Mesenchymal stem cell (in vitro differentiated cells and primary cell): ENCODE data around the gene AHCYL2.
A peak's percentile ranks its signal among the peaks of the same experiment; 100 is the strongest.

Experiments
- DNase-seq: peaks from one replicate; pipeline ENCODE4 v3.0.0-alpha.2; 2013
- H2AFZ ChIP-seq: one replicate; pipeline ENCODE4 v1.6.1; 2013; ENCODE audit warnings: low read depth, mild to moderate bottlenecking, control low read depth, inconsistent platforms, low read length, moderate library complexity
- H2AK5ac ChIP-seq: 2 replicates; pipeline ENCODE4 v1.6.1; 2013; ENCODE audit warnings: low read length, moderate library complexity, mild to moderate bottlenecking, inconsistent platforms; ENCODE audit not compliant: severe bottlenecking
- H2BK120ac ChIP-seq: one replicate; pipeline ENCODE4 v1.6.1; 2013; ENCODE audit warnings: low read depth, mild to moderate bottlenecking, inconsistent platforms, low read length, moderate library complexity
- H2BK12ac ChIP-seq, 2 experiments: one replicate each; pipeline ENCODE4 v1.6.1; 2013; ENCODE audit warnings: inconsistent platforms in 2 of 2, low read length in 2 of 2, mild to moderate bottlenecking in 2 of 2, moderate library complexity in 2 of 2, control low read depth in 1 of 2
- H2BK15ac ChIP-seq: one replicate; pipeline ENCODE4 v1.6.1; 2013; ENCODE audit warnings: mild to moderate bottlenecking, low read depth, inconsistent platforms; ENCODE audit not compliant: poor library complexity, severe bottlenecking
- H2BK5ac ChIP-seq: 2 replicates; pipeline ENCODE4 v1.6.1; 2013; ENCODE audit warnings: low read depth, mild to moderate bottlenecking, low read length, control low read depth, inconsistent platforms; ENCODE audit not compliant: poor library complexity, severe bottlenecking
- H3K14ac ChIP-seq, 2 experiments: one replicate each; pipeline ENCODE4 v1.6.1; 2013; ENCODE audit warnings: inconsistent platforms in 2 of 2, low read length in 2 of 2, control low read depth in 1 of 2, mild to moderate bottlenecking in 1 of 2, moderate library complexity in 1 of 2
- H3K18ac ChIP-seq, 2 experiments: one replicate each; pipeline ENCODE4 v1.6.1; 2013; ENCODE audit warnings: inconsistent platforms in 2 of 2, low read length in 2 of 2, control low read depth in 1 of 2, low read depth in 1 of 2, mild to moderate bottlenecking in 1 of 2
- H3K23ac ChIP-seq, 2 experiments: one replicate each; pipeline ENCODE4 v1.6.1; 2013; ENCODE audit warnings: inconsistent platforms in 2 of 2, low read length in 2 of 2, mild to moderate bottlenecking in 2 of 2, moderate library complexity in 2 of 2, control low read depth in 1 of 2
- H3K27ac ChIP-seq: 2 replicates; pipeline ENCODE4 v1.5.1; 2013; ENCODE audit warnings: mild to moderate bottlenecking, moderate library complexity, low read length, control low read depth, inconsistent platforms; ENCODE audit not compliant: poor library complexity, severe bottlenecking
- H3K27me3 ChIP-seq, 2 experiments: 2 replicates each; pipeline versions ENCODE4 v1.6.1 to v1.7.0; 2013; ENCODE audit warnings: low read length in 2 of 2, mild to moderate bottlenecking in 2 of 2, moderate library complexity in 2 of 2, control low read depth in 1 of 2, inconsistent platforms in 1 of 2; ENCODE audit not compliant: control insufficient read depth in 1 of 2, insufficient read depth in 1 of 2
- H3K36me3 ChIP-seq, 2 experiments: 2 replicates each; pipeline versions ENCODE4 v1.6.1 to v1.7.0; 2013; ENCODE audit warnings: low read length in 2 of 2, control low read depth in 1 of 2, inconsistent platforms in 1 of 2, low read depth in 1 of 2, mild to moderate bottlenecking in 1 of 2; ENCODE audit not compliant: insufficient read depth in 2 of 2, control insufficient read depth in 1 of 2
- H3K4ac ChIP-seq, 2 experiments: one replicate each; pipeline ENCODE4 v1.6.1; 2013; ENCODE audit warnings: inconsistent platforms in 2 of 2, low read length in 2 of 2, mild to moderate bottlenecking in 2 of 2, moderate library complexity in 2 of 2, control low read depth in 1 of 2, low read depth in 1 of 2
- H3K4me1 ChIP-seq: 2 replicates; pipeline ENCODE4 v1.6.1; 2013; ENCODE audit warnings: low read depth, low read length, control low read depth; ENCODE audit not compliant: control insufficient read depth, insufficient read depth
- H3K4me2 ChIP-seq: 2 replicates; pipeline ENCODE4 v1.6.1; 2013; ENCODE audit warnings: low read length, mild to moderate bottlenecking, inconsistent platforms; ENCODE audit not compliant: poor library complexity, severe bottlenecking
- H3K4me3 ChIP-seq, 2 experiments: 2 replicates each; pipeline versions ENCODE4 v1.5.1 to v1.7.0; 2013; ENCODE audit warnings: low read length in 2 of 2, mild to moderate bottlenecking in 2 of 2, control low read depth in 1 of 2, low read depth in 1 of 2; ENCODE audit not compliant: insufficient read depth in 1 of 2
- H3K79me1 ChIP-seq: replicated peaks from 2 replicates; pipeline ENCODE4 v1.6.1; 2013; ENCODE audit warnings: mild to moderate bottlenecking, control low read depth, low read length, inconsistent platforms; ENCODE audit not compliant: poor library complexity, severe bottlenecking
- H3K9ac ChIP-seq: 2 replicates; pipeline ENCODE4 v1.7.0; 2013; ENCODE audit warnings: mild to moderate bottlenecking, low read length, moderate library complexity
- H3K9me3 ChIP-seq: 2 replicates; pipeline ENCODE4 v1.7.0; 2013; ENCODE audit warnings: mild to moderate bottlenecking, low read length; ENCODE audit not compliant: control insufficient read depth
- H4K8ac ChIP-seq: one replicate; pipeline ENCODE4 v1.6.1; 2013; ENCODE audit warnings: inconsistent platforms, mild to moderate bottlenecking, low read length, moderate library complexity
- H4K91ac ChIP-seq: one replicate; pipeline ENCODE4 v1.6.1; 2013; ENCODE audit warnings: mild to moderate bottlenecking, low read length, inconsistent platforms
- WGBS: methylation state at CpG from one replicate; pipeline ENCODE4 v1.1.7; 2013; ENCODE audit warnings: mixed read lengths; 5-methylcytosine and 5-hydroxymethylcytosine counted together

The AHCYL2 gene

GRCh38 chr7:129394101-129394500 lies 169.3 kb downstream of the AHCYL2 start:
- Histone ChIP-seq H2BK15ac (no peak overlapping the region), H3K4me2 (no peak overlapping the region), H3K14ac (no peak overlapping the region), H3K27me3 (no peaks in the 10 kb centered on the region), H3K4me3 (no peak overlapping the region), H3K27ac (no peak overlapping the region), H3K9ac (no peak overlapping the region), H3K4ac (no peak overlapping the region), H4K8ac (no peak overlapping the region), H3K4me1 (no peaks in the 10 kb centered on the region), H3K23ac (no peak overlapping the region), H3K36me3 (peaks cover 0 to 7% of the 10 kb centered on the region in 2 experiments), H2BK12ac (no peak overlapping the region), H2AFZ (no peak overlapping the region), H3K18ac (no peak overlapping the region), H4K91ac (no peak overlapping the region), H2AK5ac (no peak overlapping the region), H2BK120ac (no peak overlapping the region), H2BK5ac (no peak overlapping the region), H3K9me3 (no peaks in the 10 kb centered on the region), H3K79me1 (no peaks in the 10 kb centered on the region)
- 100% methylated on average over 2 of the region's 4 CpGs for WGBS
- no peak for DNase-seq

- Histone ChIP-seq H3K4ac (no peak overlapping the region), H3K14ac (no peak overlapping the region), H3K4me3 (no peak overlapping the region), H2AFZ (no peak overlapping the region), H3K18ac (no peak overlapping the region), H2AK5ac (no peak overlapping the region), H3K36me3 (peaks cover 0 to 9% of the 10 kb centered on the region in 2 experiments), H2BK120ac (no peak overlapping the region), H3K9me3 (no peaks in the 10 kb centered on the region), H3K4me1 (no peaks in the 10 kb centered on the region), H3K9ac (no peak overlapping the region), H2BK15ac (no peak overlapping the region), H3K23ac (no peak overlapping the region), H3K27me3 (no peaks in the 10 kb centered on the region), H2BK5ac (no peak overlapping the region), H3K27ac (no peak overlapping the region), H3K4me2 (no peak overlapping the region), H2BK12ac (no peak overlapping the region), H4K91ac (no peak overlapping the region), H3K79me1 (no peaks in the 10 kb centered on the region), H4K8ac (no peak overlapping the region)
- no peak for DNase-seq
- 97% methylated on average over 4 of the region's 4 CpGs for WGBS
These were observed 170.4 kb downstream of the AHCYL2 start for GRCh38 chr7:129394982-129395914.

- Histone ChIP-seq H3K18ac (peak overlapping the region in 1 of 2 experiments; percentile 43), H2BK12ac (no peak overlapping the region)
- DNase-seq: peak; percentile 24
These were observed 176.6 kb downstream of the AHCYL2 start for GRCh38 chr7:129401228-129401966.

More at GRCh38 chr7:129401228-129401966, 176.6 kb downstream of the AHCYL2 start:
- Histone ChIP-seq H3K23ac (no peak overlapping the region), H3K4me1 (peaks cover 2% of the 10 kb centered on the region), H3K4me2 (no peak overlapping the region), H2BK5ac (no peak overlapping the region), H2BK120ac (no peak overlapping the region), H3K4me3 (no peak overlapping the region), H3K9ac (no peak overlapping the region), H2AK5ac (no peak overlapping the region), H3K27ac (no peak overlapping the region), H2BK15ac (no peak overlapping the region), H2AFZ (no peak overlapping the region), H3K9me3 (no peaks in the 10 kb centered on the region), H3K14ac (no peak overlapping the region), H4K91ac (no peak overlapping the region), H3K4ac (no peak overlapping the region), H4K8ac (no peak overlapping the region), H3K27me3 (no peaks in the 10 kb centered on the region), H3K36me3 (peaks cover 0 to 13% of the 10 kb centered on the region in 2 experiments), H3K79me1 (no peaks in the 10 kb centered on the region)
- 100% methylated on average over 1 of the region's 1 CpG for WGBS
